ENCODE results near the gene CTDP1.

- TF ChIP-seq EZH2 (IDR thresholded peaks at IDR 0.05; ENCODE audit: borderline replicate concordance) (no peak), CTCF (IDR thresholded peaks at IDR 0.05; ENCODE audit: poor library complexity) (no peak)
These were observed 76.5 kb downstream of the CTDP1 start for GRCh38 chr18:79756143-79756500.

All from hepatocyte (in vitro differentiated cells).